K562 (cell line): ENCODE results near the gene COL20A1. TPM values are rescaled to one million over a fixed set of nuclear protein-coding genes. Genes with fewer than 3 reads are reported as not detected.

ENCODE experiments used
- ATAC-seq: fragments of 200-7000 bp; cut with Tn5 transposase; 3 replicates; pipeline ENCODE4 v1.9.1; 2020; ENCODE audit warnings: moderate library complexity
- BruUV-seq: library from RNA; stranded (reverse); fragments of 400-500 nt; replicated peaks from 2 replicates; lab custom pipeline; 2021; lab: Mats Ljungman, UMichigan
- CTCF ChIA-PET: fragments of 300-600 bp; formaldehyde crosslinking; extraction: SDS; loops from one replicate; lab custom pipeline; 2021; ENCODE audit warnings: low intra/inter-chr PET ratio; lab: Yijun Ruan, JAX
- POLR2A ChIA-PET: fragments of 300-600, 350-650 bp; sonication (Branson Sonifier 250); formaldehyde crosslinking; extraction: SDS; loops from one replicate; lab custom pipeline; 2021; ENCODE audit warnings: antibody characterized with exemption, inconsistent platforms; lab: Yijun Ruan, JAX
- DNase-seq, 4 experiments: peaks; one replicate each; pipeline versions ENCODE4 v3.0.0 to v3.0.0-alpha.2; 2011 to 2018; ENCODE audit warnings: low spot score in 3 of 4, mixed read lengths in 3 of 4; ENCODE audit errors: extremely low read depth in 1 of 4
- FAIRE-seq: peaks from 2 replicates; lab custom pipeline; 2011; peaks lifted over from hg19 to GRCh38; lab: Jason Lieb, UNC
- H2AFZ ChIP-seq: 2 replicates; pipeline ENCODE4 v1.6.0; 2011; ENCODE audit warnings: low read depth, low read length, control low read depth, inconsistent platforms
- H3K27ac ChIP-seq: fragments of 200-600 bp; 3 replicates; pipeline ENCODE4 v1.8.0; 2011; ENCODE audit warnings: low read depth, mild to moderate bottlenecking, control low read depth, inconsistent platforms, low read length, moderate library complexity, mixed read lengths; ENCODE audit errors: extremely low read depth
- H3K27me3 ChIP-seq, 2 experiments: fragments of 300-600 bp in 1 of 2; 2 replicates in 1 of 2; 3 replicates in 1 of 2; pipeline versions ENCODE4 v1.6.0 to v1.8.0; 2011; ENCODE audit warnings: inconsistent platforms in 2 of 2, low read length in 2 of 2, mild to moderate bottlenecking in 1 of 2, mixed read lengths in 1 of 2, moderate library complexity in 1 of 2; ENCODE audit not compliant: control insufficient read depth in 2 of 2, insufficient read depth in 2 of 2
- H3K36me3 ChIP-seq: fragments of 300-600 bp; 3 replicates; pipeline ENCODE4 v1.8.0; 2011; ENCODE audit warnings: mild to moderate bottlenecking, low read length, inconsistent platforms; ENCODE audit not compliant: control insufficient read depth, insufficient read depth
- H3K4me1 ChIP-seq, 2 experiments: fragments of 200-600 bp in 1 of 2; replicated peaks in 1 of 2; 2 replicates in 1 of 2; 3 replicates in 1 of 2; pipeline versions ENCODE4 v1.5.1 to v1.8.0; 2011; ENCODE audit warnings: inconsistent platforms in 2 of 2, low read length in 2 of 2, mild to moderate bottlenecking in 1 of 2, mixed read lengths in 1 of 2, moderate library complexity in 1 of 2; ENCODE audit not compliant: control insufficient read depth in 2 of 2, insufficient read depth in 2 of 2
- H3K4me2 ChIP-seq: 2 replicates; pipeline ENCODE4 v1.6.1; 2011; ENCODE audit warnings: low read length, control low read depth, inconsistent platforms, mixed read lengths; ENCODE audit not compliant: insufficient read depth
- H3K4me3 ChIP-seq: fragments of 200-600 bp; sonication (generic), shearing (Covaris generic); 2 replicates; pipeline ENCODE4 v1.5.1; 2016; ENCODE audit warnings: control low read depth, inconsistent platforms
- H3K79me2 ChIP-seq: fragments of 200-600 bp; 3 replicates; pipeline ENCODE4 v1.8.0; 2011; ENCODE audit warnings: low read length, inconsistent platforms; ENCODE audit not compliant: control insufficient read depth, insufficient read depth
- H3K9ac ChIP-seq, 2 experiments: 2 replicates each; pipeline versions ENCODE4 v1.6.0 to v1.6.1; 2011; ENCODE audit warnings: low read depth in 2 of 2, low read length in 2 of 2, control low read depth in 1 of 2, inconsistent platforms in 1 of 2, mild to moderate bottlenecking in 1 of 2, mixed read lengths in 1 of 2; ENCODE audit not compliant: insufficient read depth in 1 of 2
- H3K9me1 ChIP-seq: one replicate; pipeline ENCODE4 v1.6.0; 2011; ENCODE audit warnings: inconsistent platforms, mild to moderate bottlenecking, low read length, moderate library complexity; ENCODE audit not compliant: control insufficient read depth, insufficient read depth
- H3K9me3 ChIP-seq: replicated peaks from 2 replicates; pipeline ENCODE4 v1.5.1; 2011; ENCODE audit warnings: low read depth, low read length, inconsistent platforms; ENCODE audit not compliant: control insufficient read depth, insufficient read depth
- H4K20me1 ChIP-seq: replicated peaks from 2 replicates; pipeline ENCODE4 v1.6.1; 2011; ENCODE audit warnings: low read length, inconsistent platforms, mixed read lengths; ENCODE audit not compliant: control insufficient read depth, insufficient read depth
- HDAC6 ChIP-seq: IDR thresholded peaks from 2 replicates; pipeline ENCODE4 v1.6.1; 2012; ENCODE audit warnings: low read depth, mild to moderate bottlenecking, control low read depth, inconsistent platforms, low read length, moderate library complexity
- KLF13 ChIP-seq: fragments of 450-650 bp; IDR thresholded peaks from 2 replicates; pipeline ENCODE4 v1.6.1; 2016; ENCODE audit warnings: missing genetic modification characterization, low read depth, mild to moderate bottlenecking, missing compliant biosample characterization, moderate library complexity, borderline replicate concordance
- MTA1 ChIP-seq: fragments of 450-650 bp; IDR thresholded peaks from 2 replicates; pipeline ENCODE4 v1.6.1; 2017; ENCODE audit warnings: borderline replicate concordance
- NR1H2 ChIP-seq: sonication (generic); formaldehyde crosslinking; IDR thresholded peaks from 2 replicates; pipeline ENCODE4 v1.4.0; 2020; ENCODE audit warnings: mild to moderate bottlenecking, missing genetic modification reagents
- SMAD3 ChIP-seq: fragments of 450-650 bp; formaldehyde crosslinking; conservative IDR thresholded peaks from 2 replicates; pipeline ENCODE4 v1.4.0; 2020; ENCODE audit warnings: mild to moderate bottlenecking
- ZNF3 ChIP-seq: fragments of 250-450 bp; sonication (Bioruptor Pico); IDR thresholded peaks from 2 replicates; pipeline ENCODE4 v1.5.0; 2021; ENCODE audit warnings: mild to moderate bottlenecking, moderate library complexity
- WGBS: fragments of 100-300 bp; shearing (Covaris generic); methylation state at CpG from one replicate; pipeline ENCODE4 v1.1.6; 2016; ENCODE audit warnings: low coverage, mixed read lengths; ENCODE audit not compliant: insufficient coverage; ENCODE audit errors: missing lambda C conversion rate; 5-methylcytosine and 5-hydroxymethylcytosine counted together
- in situ Hi-C: fragments of 300-500 bp; cut with MboI; formaldehyde crosslinking; loops from 4 replicates; pipeline ENCODE4 v1.15.0; 2018; ENCODE audit warnings: inconsistent platforms, mixed read lengths
- intact Hi-C: fragments of 100-400 bp; cut with micrococcal nuclease; formaldehyde crosslinking; loops from 2 replicates; pipeline ENCODE4 v1.14.2; 2022
- polyA plus RNA-seq, 8 experiments: library from polyadenylated mRNA; depleted of rRNA in 4 of 8; stranded (reverse) in 5 of 8; unstranded in 3 of 8; fragments of >200 nt; fragmentation: Nextera tagmentation in 2 of 8; fragmentation: Illumina TruSeq in 1 of 8; extraction: Ambion mirVana in 2 of 8; extraction: Trizol in 1 of 8; gene quantifications; 2 replicates each; pipeline versions ENCODE4 v1.2.1 to v1.2.3, GENCODE V29; 2011 to 2014; ENCODE audit warnings: inconsistent platforms in 1 of 8, missing spikeins in 1 of 8
- total RNA-seq, 7 experiments: library from RNA; depleted of rRNA in 6 of 7; stranded (reverse); fragments of >200 nt in 6 of 7; fragmentation: Illumina TruSeq in 2 of 7; extraction: Trizol in 2 of 7; gene quantifications; 2 replicates each; pipeline versions ENCODE4 v1.2.1 to v1.2.3, GENCODE V29; 2011 to 2021; ENCODE audit warnings: low replicate concordance in 1 of 7

COL20A1 gene
- total and polyA plus RNA-seq, 9 of the 15 experiments (the other 6 are each of a cell fraction or from before 2014, with no cell fraction given), result not detected

GRCh38 chr20:63359937-63360849 is 67.2 kb downstream of the COL20A1 start:
- WGBS, result 25% methylated on average over 23 of the region's 38 CpGs

DNA sequence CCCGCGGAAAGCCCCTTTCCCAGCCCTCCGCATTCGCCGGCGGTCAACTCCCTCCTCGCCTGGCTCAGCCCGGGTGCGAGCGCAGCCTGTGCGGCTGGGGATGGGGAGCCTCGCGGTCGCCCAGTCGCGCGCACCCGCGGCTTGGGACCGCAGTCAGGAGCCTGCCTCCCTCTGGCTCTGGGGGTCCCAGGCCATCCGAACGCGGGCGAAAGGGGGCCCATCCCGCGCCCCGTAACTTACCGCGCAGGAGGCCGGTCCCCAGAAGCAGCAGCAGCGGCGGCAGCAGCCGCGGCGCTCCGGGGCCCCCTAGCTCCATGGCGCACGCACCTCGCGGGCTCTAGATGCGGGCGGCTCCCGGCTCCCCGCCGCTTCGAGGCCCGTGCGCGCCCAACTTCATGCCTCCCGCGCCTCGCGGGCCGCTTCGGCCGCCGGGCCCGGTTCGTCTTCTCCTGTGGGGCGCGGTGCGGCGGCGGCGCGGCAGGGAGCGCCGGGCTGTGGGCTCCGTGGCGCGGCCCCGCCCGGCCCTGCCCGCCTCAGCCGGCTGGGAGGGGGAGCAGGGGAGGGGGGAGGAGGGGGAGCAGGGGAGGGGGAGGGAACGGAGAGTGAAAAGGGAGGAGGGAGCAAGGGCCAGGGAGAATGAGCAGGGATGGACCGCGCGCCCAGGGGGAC is 68.0 kb downstream of the COL20A1 start, which contains the start of gene CHRNA4:
TSS of gene CHRNA4 (minus strand) at position 500 of the 669 bp plus-strand sequence. CDS start at position 316, 184 bp downstream.
- Histone ChIP-seq H3K27me3 (peaks cover 2 to 30% of the 10 kb centered on the region in 2 experiments; a peak in 4 of 5 replicates), H3K36me3 (no peaks in the 10 kb centered on the region), H3K9me1 (no peaks in the 10 kb centered on the region), H4K20me1 (no peaks in the 10 kb centered on the region; the same call in 1 of the 2 replicates), H3K4me1 (peaks cover 0 to 24% of the 10 kb centered on the region in 2 experiments; a peak in 2 of 5 replicates), H3K27ac (no peak within 1 kb of the TSS), H3K79me2 (no peaks in the 10 kb centered on the region), H3K9ac (no peak within 1 kb of the TSS), H3K4me3 (no peak within 1 kb of the TSS), H2AFZ (no peak within 1 kb of the TSS), H3K4me2 (no peak within 1 kb of the TSS), H3K9me3 (no peaks in the 10 kb centered on the region)
- FAIRE-seq (no peak), ATAC-seq (no peak), DNase-seq (no peak)
- ChIA-PET POLR2A (no interaction called here), CTCF (no interaction called here)
- intact Hi-C loops (no loop called here), in situ Hi-C loops (no loop called here)
- no peak for TF ChIP-seq HDAC6
- TF ChIP-seq KLF13 (tag), result no peak
- no peak for TF ChIP-seq MTA1
- no peak for TF ChIP-seq NR1H2 (CRISPR knock-in tag)
- BruUV-seq, result no TSS peak
- WGBS, result 67% methylated on average over 20 of the region's 79 CpGs

More at GRCh38 chr20:63359937-63360849, 67.2 kb downstream of the COL20A1 start:
- ATAC-seq (no peak), FAIRE-seq (no peak), DNase-seq (no peak)
- H3K4me3 ChIP-seq, result no peak overlapping the region
- BruUV-seq, result no TSS peak
- peaks cover 0 to 22% of the 10 kb centered on the region in 2 experiments; a peak in 4 of 5 replicates for H3K27me3 ChIP-seq
- H3K4me2 ChIP-seq, result no peak overlapping the region
- H3K27ac ChIP-seq, result no peak overlapping the region
- H2AFZ ChIP-seq, result no peak overlapping the region
- TF ChIP-seq ZNF3 (CRISPR knock-in tag), result no peak
- TF ChIP-seq SMAD3 (CRISPR knock-in tag), result no peak
- H3K9me3 ChIP-seq, result no peaks in the 10 kb centered on the region
- intact Hi-C loops (no loop called here), in situ Hi-C loops (no loop called here)
- POLR2A ChIA-PET, result interaction anchor here (0.5 kb wide), 1 partner anchor 300 kb away, joined by 4 read pairs; no protein-coding TSS in a partner anchor
- no peaks in the 10 kb centered on the region for H3K79me2 ChIP-seq
- no peaks in the 10 kb centered on the region; the same call in 1 of the 2 replicates for H4K20me1 ChIP-seq
- no peaks in the 10 kb centered on the region for H3K36me3 ChIP-seq
- peaks cover 0 to 24% of the 10 kb centered on the region in 2 experiments; a peak in 2 of 5 replicates for H3K4me1 ChIP-seq
- CTCF ChIA-PET, result no interaction called here
- no peak overlapping the region for H3K9ac ChIP-seq
- no peaks in the 10 kb centered on the region for H3K9me1 ChIP-seq
